NCI-H2196 treated with DMSO at 0.1 percent for 48 hours (cell line): ENCODE measurements around the gene CD207.
"Not testable (repeated sequence)": the region's sequence is repeated elsewhere in the genome, so short reads cannot be mapped to it uniquely, and the experiment has no call there.

Experiments
- DNase-seq: peaks from one replicate; lab custom pipeline; 2025; ENCODE audit not compliant: unreplicated experiment; lab: John Stamatoyannopoulos, UW

Gene CD207

GRCh38 chr2:70829916-70830315 is 5.7 kb downstream of the CD207 start:
- no peak for DNase-seq

- DNase-seq = no peak
Observed at GRCh38 chr2:70828914-70829824, 6.4 kb downstream of the CD207 start.

- no peak for DNase-seq
Observed at GRCh38 chr2:70828115-70828514, 7.5 kb downstream of the CD207 start.

- no peak for DNase-seq
Observed at GRCh38 chr2:70827388-70827787, 8.2 kb downstream of the CD207 start.

- no peak for DNase-seq
Observed at GRCh38 chr2:70826696-70827350, 8.8 kb downstream of the CD207 start.

GRCh38 chr2:70823249-70823648 is 12.4 kb downstream of the CD207 start:
- DNase-seq = no peak

- no peak for DNase-seq
Observed at GRCh38 chr2:70822843-70823242, 12.8 kb downstream of the CD207 start.

- no peak for DNase-seq
Observed at GRCh38 chr2:70820499-70820898, 15.1 kb downstream of the CD207 start, which contains the start of gene CLEC4F. Gene CLEC4F, minus strand, starts transcription at chr2:70820599. Its CDS starts 76 bp downstream, at chr2:70820523.

GRCh38 chr2:70817284-70817954 is 18.2 kb downstream of the CD207 start:
- no peak for DNase-seq

- DNase-seq = no peak
Observed at GRCh38 chr2:70816726-70817125, 18.9 kb downstream of the CD207 start.

- DNase-seq = no peak
Observed at GRCh38 chr2:70808983-70809958, 26.3 kb downstream of the CD207 start.

- DNase-seq = no peak
Observed at GRCh38 chr2:70807828-70808118, 27.8 kb downstream of the CD207 start.

- DNase-seq = no peak
Observed at GRCh38 chr2:70807102-70807827, 28.4 kb downstream of the CD207 start.

- no peak for DNase-seq
Observed at GRCh38 chr2:70806620-70807019, 29.0 kb downstream of the CD207 start.

- DNase-seq = no peak
Observed at GRCh38 chr2:70806013-70806412, 29.6 kb downstream of the CD207 start.

- DNase-seq = no peak
Observed at GRCh38 chr2:70801607-70802263, 33.9 kb downstream of the CD207 start.

- DNase-seq = no peak
Observed at GRCh38 chr2:70799706-70800105, 35.9 kb downstream of the CD207 start.

GRCh38 chr2:70797996-70798395 is 37.6 kb downstream of the CD207 start:
- DNase-seq = not testable (repeated sequence)

GRCh38 chr2:70797506-70797905 is 38.1 kb downstream of the CD207 start:
- DNase-seq = no peak

GRCh38 chr2:70796262-70796661 is 39.4 kb downstream of the CD207 start:
- no peak for DNase-seq
